GM21367 (cell line): Measurements from ENCODE around the gene KRTAP5-5.
"Not testable (repeated sequence)": the region's sequence is repeated elsewhere in the genome, so short reads cannot be mapped to it uniquely, and the experiment has no call there.

Source experiments
- ATAC-seq: cut with Tn5 transposase; IDR thresholded peaks from one replicate; pipeline ENCODE4 v1.9.1; 2021; ENCODE audit not compliant: unreplicated experiment

KRTAP5-5 gene

GRCh38 chr11:1641096-1641495 lies 11.5 kb downstream of the KRTAP5-5 start:
- no peak for ATAC-seq

GRCh38 chr11:1642288-1643145 lies 12.9 kb downstream of the KRTAP5-5 start:
- ATAC-seq = no peak

GRCh38 chr11:1643146-1643690 lies 13.6 kb downstream of the KRTAP5-5 start:
- ATAC-seq = no peak

- no peak for ATAC-seq
Measured at GRCh38 chr11:1644601-1645356, 15.2 kb downstream of the KRTAP5-5 start.

GRCh38 chr11:1645357-1645821 lies 15.8 kb downstream of the KRTAP5-5 start:
- no peak for ATAC-seq

GRCh38 chr11:1646540-1646939 lies 17.0 kb downstream of the KRTAP5-5 start:
- not testable (repeated sequence) for ATAC-seq

- no peak for ATAC-seq
Measured at GRCh38 chr11:1647901-1648652, 18.5 kb downstream of the KRTAP5-5 start.

GRCh38 chr11:1648653-1649420 lies 19.3 kb downstream of the KRTAP5-5 start:
- ATAC-seq = no peak

- no peak for ATAC-seq
Measured at GRCh38 chr11:1650034-1650917, 20.7 kb downstream of the KRTAP5-5 start.

- ATAC-seq = no peak
Measured at GRCh38 chr11:1650918-1651262, 21.3 kb downstream of the KRTAP5-5 start.

GRCh38 chr11:1651411-1651980 lies 21.9 kb downstream of the KRTAP5-5 start:
- ATAC-seq = no peak

- ATAC-seq = no peak
Measured at GRCh38 chr11:1652026-1652425, 22.5 kb downstream of the KRTAP5-5 start.

GRCh38 chr11:1652442-1652770 lies 22.8 kb downstream of the KRTAP5-5 start:
- no peak for ATAC-seq

GRCh38 chr11:1652771-1653540 lies 23.4 kb downstream of the KRTAP5-5 start:
- peak; percentile 49 for ATAC-seq

- no peak for ATAC-seq
Measured at GRCh38 chr11:1653541-1654387, 24.2 kb downstream of the KRTAP5-5 start.

- no peak for ATAC-seq
Measured at GRCh38 chr11:1654388-1655167, 25.0 kb downstream of the KRTAP5-5 start.
